Suprapubic skin (tissue), 4 donors: ENCODE data around the gene ANK3.

Experiments used
- CTCF ChIP-seq, 2 donors: fragments of 200-600 bp in 1 of 2; fragments of 450-650 bp in 1 of 2; sonication (generic) in 1 of 2; IDR thresholded peaks; one replicate each; pipeline ENCODE4 v1.5.1; 2016 to 2019; ENCODE audit warnings: antibody characterized with exemption in 2 of 2, mild to moderate bottlenecking in 1 of 2, moderate library complexity in 1 of 2
- EP300 ChIP-seq: sonication (generic); formaldehyde crosslinking; IDR thresholded peaks from one replicate; pipeline ENCODE4 v1.6.1; 2017; ENCODE audit warnings: antibody characterized with exemption
- POLR2A ChIP-seq, 2 donors: fragments of 450-650 bp; IDR thresholded peaks; one replicate each; pipeline ENCODE4 v1.6.1; 2017; ENCODE audit warnings: antibody characterized with exemption in 2 of 2, mild to moderate bottlenecking in 2 of 2, moderate library complexity in 2 of 2
- POLR2AphosphoS5 ChIP-seq, 3 donors: sonication (generic); formaldehyde crosslinking; IDR thresholded peaks; one replicate each; pipeline ENCODE4 v1.6.1; 2017; ENCODE audit warnings: antibody characterized with exemption in 3 of 3

GRCh38 chr10:60270426-60270825 is 119.2 kb downstream of the ANK3 start:
- TF ChIP-seq CTCF (IDR thresholded peaks at IDR 0.05) (no peak), POLR2AphosphoS5 (IDR thresholded peaks at IDR 0.05) (no peak), POLR2A (IDR thresholded peaks at IDR 0.05) (no peak), EP300 (no peak)
